OCI-LY3 (cell line): ENCODE results near the gene CMIP.

ENCODE experiments used
- EZH2phosphoT487 ChIP-seq: fragments of 200-600 bp; shearing (Covaris generic); IDR thresholded peaks from 2 replicates; pipeline ENCODE4 v1.6.1; 2018; ENCODE audit warnings: antibody characterized with exemption, mixed run types, low read depth
- TF ChIP-seq, protein P1 (sequence below): fragments of 200-600, 300-600 bp; sonication (generic); IDR thresholded peaks from 2 replicates; pipeline ENCODE4 v1.5.1; 2014; ENCODE audit warnings: antibody characterized with exemption, low read length, low read depth

DNA sequence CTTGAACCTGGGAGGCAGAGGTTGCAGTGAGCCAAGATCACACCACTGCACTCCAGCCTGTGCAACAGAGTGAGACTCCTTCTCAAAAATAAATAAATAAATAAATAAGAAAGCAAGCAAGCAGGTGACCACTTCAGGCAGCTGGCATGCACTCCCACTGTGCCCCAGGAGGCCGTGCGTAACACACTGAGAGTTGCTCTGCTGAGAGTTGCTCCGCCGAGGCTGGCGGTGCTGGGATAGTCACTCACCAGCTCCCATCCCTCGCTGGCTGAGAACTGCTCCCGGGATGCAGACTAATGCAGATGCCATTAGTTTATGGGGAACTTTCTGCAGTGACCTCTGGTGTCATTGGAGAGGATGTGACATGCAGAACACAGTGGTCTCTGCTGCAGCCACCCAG, 228.8 kb downstream of the CMIP start:
- TF ChIP-seq, protein P1, sequence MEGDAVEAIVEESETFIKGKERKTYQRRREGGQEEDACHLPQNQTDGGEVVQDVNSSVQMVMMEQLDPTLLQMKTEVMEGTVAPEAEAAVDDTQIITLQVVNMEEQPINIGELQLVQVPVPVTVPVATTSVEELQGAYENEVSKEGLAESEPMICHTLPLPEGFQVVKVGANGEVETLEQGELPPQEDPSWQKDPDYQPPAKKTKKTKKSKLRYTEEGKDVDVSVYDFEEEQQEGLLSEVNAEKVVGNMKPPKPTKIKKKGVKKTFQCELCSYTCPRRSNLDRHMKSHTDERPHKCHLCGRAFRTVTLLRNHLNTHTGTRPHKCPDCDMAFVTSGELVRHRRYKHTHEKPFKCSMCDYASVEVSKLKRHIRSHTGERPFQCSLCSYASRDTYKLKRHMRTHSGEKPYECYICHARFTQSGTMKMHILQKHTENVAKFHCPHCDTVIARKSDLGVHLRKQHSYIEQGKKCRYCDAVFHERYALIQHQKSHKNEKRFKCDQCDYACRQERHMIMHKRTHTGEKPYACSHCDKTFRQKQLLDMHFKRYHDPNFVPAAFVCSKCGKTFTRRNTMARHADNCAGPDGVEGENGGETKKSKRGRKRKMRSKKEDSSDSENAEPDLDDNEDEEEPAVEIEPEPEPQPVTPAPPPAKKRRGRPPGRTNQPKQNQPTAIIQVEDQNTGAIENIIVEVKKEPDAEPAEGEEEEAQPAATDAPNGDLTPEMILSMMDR: no peak
- TF ChIP-seq EZH2phosphoT487: no peak
